Brain microvascular endothelial cell (primary cell): ENCODE data around the gene SMYD4.
"Not testable (repeated sequence)": the region's sequence is repeated elsewhere in the genome, so short reads cannot be mapped to it uniquely, and the experiment has no call there.

Experiments used
- DNase-seq: peaks from one replicate; pipeline ENCODE4 v3.0.0-alpha.2; 2020
- H3K27ac ChIP-seq: fragments of 250-450 bp; sonication (Bioruptor Pico); 2 replicates; pipeline ENCODE4 v1.5.1; 2020; ENCODE audit warnings: mild to moderate bottlenecking, moderate library complexity
- H3K27me3 ChIP-seq: fragments of 250-450 bp; sonication (Bioruptor Pico); replicated peaks from 2 replicates; pipeline ENCODE4 v1.5.1; 2020; ENCODE audit warnings: mild to moderate bottlenecking
- H3K36me3 ChIP-seq: fragments of 250-450 bp; sonication (Bioruptor Pico); replicated peaks from 2 replicates; pipeline ENCODE4 v1.5.1; 2020; ENCODE audit warnings: mild to moderate bottlenecking
- H3K4me3 ChIP-seq: 2 replicates; pipeline ENCODE4 v1.5.1; 2011; ENCODE audit warnings: low read depth, mild to moderate bottlenecking, control low read depth, low read length, moderate library complexity
- in situ Hi-C: cut with HindIII; loops from 2 replicates; pipeline ENCODE4 v1.10.0; 2017; ENCODE audit warnings: low sequenced_read_pairs, low pct_ligation_motif_present
- TF ChIP-seq, protein P1 (sequence below): IDR thresholded peaks from 2 replicates; pipeline ENCODE4 v1.5.1; 2011; ENCODE audit warnings: low read depth, mild to moderate bottlenecking, moderate library complexity, low read length, control low read depth, inconsistent platforms; ENCODE audit errors: missing control alignments

The SMYD4 gene

DNA sequence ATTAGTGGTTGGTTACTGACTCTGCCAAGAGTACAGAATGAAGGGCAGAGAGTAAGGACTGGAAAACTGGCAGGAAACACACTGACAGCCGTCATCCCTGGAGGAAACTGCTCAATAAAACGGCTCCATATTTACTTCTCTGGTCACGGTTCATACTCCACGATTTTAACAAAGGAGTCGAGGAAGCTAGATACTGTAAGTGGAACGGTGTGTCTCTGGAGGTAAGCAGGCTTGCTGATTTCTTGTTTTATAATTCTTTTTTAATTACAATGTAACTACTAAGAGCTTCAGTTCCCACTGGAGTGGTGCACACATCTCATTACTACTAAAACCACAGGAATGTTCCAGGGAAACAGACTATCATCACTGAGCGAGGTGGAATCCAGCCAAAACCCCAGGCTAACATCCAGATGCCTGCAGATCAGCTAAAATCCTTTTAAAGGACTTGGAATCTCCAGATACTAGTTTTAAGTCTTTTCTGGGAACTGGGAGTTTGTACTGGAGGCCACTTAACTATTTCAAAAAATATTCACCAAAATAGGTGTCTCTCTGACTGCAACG is 50.1 kb downstream of the SMYD4 start:
- DNase-seq, result peak; percentile 94
- Histone ChIP-seq H3K4me3 (peak overlapping the region; percentile 1), H3K27me3 (no peaks in the 10 kb centered on the region), H3K27ac (peak overlapping the region; percentile 72), H3K36me3 (peaks cover 14% of the 10 kb centered on the region)
- TF ChIP-seq, protein P1, sequence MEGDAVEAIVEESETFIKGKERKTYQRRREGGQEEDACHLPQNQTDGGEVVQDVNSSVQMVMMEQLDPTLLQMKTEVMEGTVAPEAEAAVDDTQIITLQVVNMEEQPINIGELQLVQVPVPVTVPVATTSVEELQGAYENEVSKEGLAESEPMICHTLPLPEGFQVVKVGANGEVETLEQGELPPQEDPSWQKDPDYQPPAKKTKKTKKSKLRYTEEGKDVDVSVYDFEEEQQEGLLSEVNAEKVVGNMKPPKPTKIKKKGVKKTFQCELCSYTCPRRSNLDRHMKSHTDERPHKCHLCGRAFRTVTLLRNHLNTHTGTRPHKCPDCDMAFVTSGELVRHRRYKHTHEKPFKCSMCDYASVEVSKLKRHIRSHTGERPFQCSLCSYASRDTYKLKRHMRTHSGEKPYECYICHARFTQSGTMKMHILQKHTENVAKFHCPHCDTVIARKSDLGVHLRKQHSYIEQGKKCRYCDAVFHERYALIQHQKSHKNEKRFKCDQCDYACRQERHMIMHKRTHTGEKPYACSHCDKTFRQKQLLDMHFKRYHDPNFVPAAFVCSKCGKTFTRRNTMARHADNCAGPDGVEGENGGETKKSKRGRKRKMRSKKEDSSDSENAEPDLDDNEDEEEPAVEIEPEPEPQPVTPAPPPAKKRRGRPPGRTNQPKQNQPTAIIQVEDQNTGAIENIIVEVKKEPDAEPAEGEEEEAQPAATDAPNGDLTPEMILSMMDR, result no peak
- in situ Hi-C loops, result loop anchor here (10.0 kb wide), 1 partner anchor 65 kb away; the partner anchor contains the start of gene TLCD2

DNA sequence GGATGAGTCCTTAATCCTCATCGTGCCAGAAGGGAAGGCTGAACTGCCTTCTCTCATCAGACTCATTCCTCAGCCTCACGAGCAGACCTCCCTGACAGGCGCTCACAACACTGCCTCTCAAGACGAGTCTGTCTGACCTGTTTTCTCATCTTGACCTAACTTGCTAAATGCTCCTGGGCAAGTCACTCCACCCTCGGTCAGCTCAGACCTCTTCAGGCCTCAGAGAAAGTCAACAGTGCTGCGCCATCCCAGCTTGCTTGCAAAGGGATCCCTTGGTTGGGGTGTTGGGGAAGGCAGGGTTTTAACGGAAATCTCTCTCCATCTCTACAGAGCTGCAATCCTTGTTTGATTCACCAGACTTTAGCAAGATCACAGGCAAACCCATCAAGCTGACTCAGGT is 52.8 kb downstream of the SMYD4 start:
- no peak overlapping the region for H3K27ac ChIP-seq
- no peaks in the 10 kb centered on the region for H3K27me3 ChIP-seq
- TF ChIP-seq, protein P1, result no peak
- H3K36me3 ChIP-seq, result peaks cover 14% of the 10 kb centered on the region
- H3K4me3 ChIP-seq, result no peak overlapping the region
- no peak for DNase-seq
- in situ Hi-C loops, result no loop called here

DNA sequence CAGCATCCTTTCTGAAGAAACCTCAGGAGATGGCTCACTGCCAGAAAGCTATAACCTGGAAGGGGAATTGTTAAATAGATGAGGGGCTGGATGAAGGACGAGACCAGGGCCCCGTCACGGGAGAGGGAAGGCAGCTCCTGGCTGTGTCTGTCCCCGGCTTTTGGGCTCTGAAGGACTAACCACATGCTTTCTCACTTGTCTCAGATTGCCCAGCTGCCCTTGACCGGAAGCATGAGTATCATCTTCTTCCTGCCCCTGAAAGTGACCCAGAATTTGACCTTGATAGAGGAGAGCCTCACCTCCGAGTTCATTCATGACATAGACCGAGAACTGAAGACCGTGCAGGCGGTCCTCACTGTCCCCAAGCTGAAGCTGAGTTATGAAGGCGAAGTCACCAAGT is 53.4 kb downstream of the SMYD4 start:
- peaks cover 13% of the 10 kb centered on the region for H3K36me3 ChIP-seq

DNA sequence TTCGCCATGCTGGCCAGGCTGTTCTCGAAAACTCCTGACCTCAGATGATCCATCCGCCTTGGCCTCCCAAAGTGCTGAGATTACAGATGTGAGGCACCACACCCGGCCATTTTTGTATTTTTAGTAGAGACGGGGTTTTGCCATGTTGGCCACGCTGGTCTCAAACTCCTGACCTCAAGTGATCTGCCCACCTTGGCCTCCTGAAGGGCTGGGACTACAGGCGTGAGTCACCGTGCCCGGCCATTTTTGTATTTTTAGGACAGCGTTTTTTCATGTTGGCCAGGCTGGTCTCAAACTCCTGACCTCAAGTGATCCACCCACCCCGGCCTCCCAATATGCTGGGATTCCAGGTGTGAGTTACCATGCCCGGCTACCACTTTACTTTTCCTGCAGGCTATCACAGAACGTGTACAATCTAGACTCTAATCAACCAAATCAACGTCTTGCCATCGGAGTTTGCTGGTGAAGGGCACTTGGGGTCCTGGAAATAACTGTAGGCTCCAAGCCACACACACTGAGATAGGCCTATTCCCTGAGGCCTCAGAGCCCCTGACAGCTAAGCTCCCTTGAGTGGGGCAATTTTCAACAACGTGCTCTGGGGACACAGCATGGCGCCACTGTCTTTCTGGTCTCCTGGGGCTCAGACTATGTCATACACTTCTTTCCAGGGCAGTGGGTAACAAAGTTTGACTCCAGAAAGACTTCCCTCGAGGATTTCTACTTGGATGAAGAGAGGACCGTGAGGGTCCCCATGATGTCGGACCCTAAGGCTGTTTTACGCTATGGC is 55.1 kb downstream of the SMYD4 start:
- Histone ChIP-seq H3K4me3 (no peak overlapping the region), H3K27me3 (no peaks in the 10 kb centered on the region), H3K36me3 (peaks cover 7% of the 10 kb centered on the region), H3K27ac (no peak overlapping the region)
- in situ Hi-C loops, result no loop called here
- TF ChIP-seq, protein P1, result no peak
- no peak for DNase-seq

More for the DNA sequence above, 53.4 kb downstream of the SMYD4 start:
- no peak for DNase-seq
- Histone ChIP-seq H3K27me3 (no peaks in the 10 kb centered on the region), H3K4me3 (no peak overlapping the region), H3K27ac (no peak overlapping the region)
- TF ChIP-seq, protein P1, result no peak
- in situ Hi-C loops, result no loop called here

DNA sequence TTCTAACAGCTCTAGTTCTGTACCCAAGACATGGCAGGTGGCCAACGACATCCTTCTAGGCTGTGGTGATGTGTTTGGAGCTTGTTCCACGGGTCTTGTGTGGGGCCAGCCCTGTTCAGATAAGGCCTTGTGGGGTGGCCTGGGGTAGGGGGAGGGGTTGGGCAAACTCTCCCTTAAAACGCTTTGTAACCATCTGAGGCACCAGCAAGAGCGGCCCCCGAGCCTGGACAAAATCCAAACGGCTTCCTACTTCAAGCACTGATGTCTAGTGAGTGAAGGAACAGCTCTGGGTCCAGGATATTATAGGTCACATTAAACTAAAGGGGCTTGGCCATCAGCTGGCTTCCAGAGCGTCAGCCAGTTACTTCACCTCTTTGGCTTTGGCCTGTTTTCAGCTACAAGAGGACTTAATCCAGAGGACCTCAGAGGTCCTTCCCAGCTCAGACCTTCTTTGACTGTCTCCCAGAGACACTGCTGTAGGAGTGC is 56.0 kb downstream of the SMYD4 start:
- Histone ChIP-seq H3K36me3 (peaks cover 7% of the 10 kb centered on the region), H3K4me3 (no peak overlapping the region), H3K27ac (no peak overlapping the region), H3K27me3 (no peaks in the 10 kb centered on the region)
- TF ChIP-seq, protein P1, result no peak
- in situ Hi-C loops, result no loop called here
- DNase-seq, result no peak

DNA sequence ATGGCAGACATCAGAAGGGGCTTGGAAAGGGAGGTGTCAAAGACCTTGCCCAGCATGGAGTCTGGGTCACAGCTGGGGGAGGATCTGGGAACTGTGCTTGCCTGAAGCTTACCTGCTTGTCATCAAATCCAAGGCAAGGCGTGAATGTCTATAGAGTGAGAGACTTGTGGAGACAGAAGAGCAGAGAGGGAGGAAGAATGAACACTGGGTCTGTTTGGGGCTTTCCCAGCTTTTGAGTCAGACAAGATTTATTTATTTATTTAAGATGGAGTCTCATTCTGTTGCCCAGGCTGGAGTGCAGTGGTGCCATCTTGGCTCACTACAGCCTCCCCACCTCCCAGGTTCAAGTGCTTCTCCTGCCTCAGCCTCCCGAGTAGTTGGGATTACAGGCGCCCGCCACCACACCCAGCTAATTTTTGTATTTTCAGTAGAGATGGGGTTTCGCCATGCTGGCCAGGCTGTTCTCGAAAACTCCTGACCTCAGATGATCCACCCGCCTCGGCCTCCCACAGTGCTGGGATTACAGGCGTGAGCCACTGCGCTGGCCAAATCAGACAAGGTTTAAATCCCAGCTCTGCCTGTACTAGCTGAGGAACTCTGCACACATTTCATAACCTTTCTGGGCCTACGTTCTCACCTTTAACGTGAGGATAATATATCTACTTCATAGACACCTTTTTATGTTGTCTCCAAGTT is 56.6 kb downstream of the SMYD4 start:
- H3K27ac ChIP-seq, in situ Hi-C loops, H3K27me3 ChIP-seq, DNase-seq, H3K36me3 ChIP-seq, H3K4me3 ChIP-seq: not testable (repeated sequence)
